Stomach (tissue), 4 donors: ENCODE results near the gene ZNF277.

Experiments
- EP300 ChIP-seq: sonication (generic); formaldehyde crosslinking; IDR thresholded peaks from one replicate; pipeline ENCODE4 v1.6.1; 2017; ENCODE audit warnings: antibody characterized with exemption
- POLR2AphosphoS5 ChIP-seq, 3 donors: sonication (generic); formaldehyde crosslinking; IDR thresholded peaks; one replicate each; pipeline ENCODE4 v1.6.1; 2016; ENCODE audit warnings: antibody characterized with exemption in 3 of 3
- TF ChIP-seq, protein P1 (sequence below), 7 experiments: fragments of 450-650 bp in 4 of 7; fragments of 200-600 bp in 3 of 7; sonication (generic) in 3 of 7; IDR thresholded peaks; one replicate each; pipeline ENCODE4 v1.5.1; 2016 to 2019; ENCODE audit warnings: antibody characterized with exemption in 7 of 7, control low read depth in 2 of 7, mild to moderate bottlenecking in 1 of 7

DNA sequence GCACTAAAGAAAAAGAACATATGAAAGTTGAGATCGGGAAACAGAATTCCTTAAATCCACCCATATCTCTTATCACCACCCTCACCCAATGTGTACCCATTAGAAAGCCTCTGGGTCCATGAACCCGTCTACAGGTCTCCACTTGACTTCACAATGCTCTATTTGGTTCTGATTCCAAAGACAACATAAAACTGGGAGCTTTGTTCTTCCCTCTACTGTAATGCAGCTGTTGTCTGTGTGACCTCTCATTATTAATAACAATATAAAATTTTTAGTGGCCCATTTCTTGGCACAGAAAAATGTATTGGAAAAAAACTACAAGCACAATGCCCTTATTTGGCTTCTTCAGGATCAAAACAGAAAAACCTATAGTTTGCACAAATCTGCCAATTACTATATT, 30.3 kb upstream of the ZNF277 start:
- TF ChIP-seq, protein P1, sequence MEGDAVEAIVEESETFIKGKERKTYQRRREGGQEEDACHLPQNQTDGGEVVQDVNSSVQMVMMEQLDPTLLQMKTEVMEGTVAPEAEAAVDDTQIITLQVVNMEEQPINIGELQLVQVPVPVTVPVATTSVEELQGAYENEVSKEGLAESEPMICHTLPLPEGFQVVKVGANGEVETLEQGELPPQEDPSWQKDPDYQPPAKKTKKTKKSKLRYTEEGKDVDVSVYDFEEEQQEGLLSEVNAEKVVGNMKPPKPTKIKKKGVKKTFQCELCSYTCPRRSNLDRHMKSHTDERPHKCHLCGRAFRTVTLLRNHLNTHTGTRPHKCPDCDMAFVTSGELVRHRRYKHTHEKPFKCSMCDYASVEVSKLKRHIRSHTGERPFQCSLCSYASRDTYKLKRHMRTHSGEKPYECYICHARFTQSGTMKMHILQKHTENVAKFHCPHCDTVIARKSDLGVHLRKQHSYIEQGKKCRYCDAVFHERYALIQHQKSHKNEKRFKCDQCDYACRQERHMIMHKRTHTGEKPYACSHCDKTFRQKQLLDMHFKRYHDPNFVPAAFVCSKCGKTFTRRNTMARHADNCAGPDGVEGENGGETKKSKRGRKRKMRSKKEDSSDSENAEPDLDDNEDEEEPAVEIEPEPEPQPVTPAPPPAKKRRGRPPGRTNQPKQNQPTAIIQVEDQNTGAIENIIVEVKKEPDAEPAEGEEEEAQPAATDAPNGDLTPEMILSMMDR (IDR thresholded peaks at IDR 0.05), result no peak
- TF ChIP-seq EP300, result no peak
- no peak for TF ChIP-seq POLR2AphosphoS5 (IDR thresholded peaks at IDR 0.05)
